Measurements from ENCODE around the gene LSAMP.

Gene LSAMP

GRCh38 chr3:116285781-116286421 is 159.4 kb downstream of the LSAMP start:
- no peak for DNase-seq

DNA sequence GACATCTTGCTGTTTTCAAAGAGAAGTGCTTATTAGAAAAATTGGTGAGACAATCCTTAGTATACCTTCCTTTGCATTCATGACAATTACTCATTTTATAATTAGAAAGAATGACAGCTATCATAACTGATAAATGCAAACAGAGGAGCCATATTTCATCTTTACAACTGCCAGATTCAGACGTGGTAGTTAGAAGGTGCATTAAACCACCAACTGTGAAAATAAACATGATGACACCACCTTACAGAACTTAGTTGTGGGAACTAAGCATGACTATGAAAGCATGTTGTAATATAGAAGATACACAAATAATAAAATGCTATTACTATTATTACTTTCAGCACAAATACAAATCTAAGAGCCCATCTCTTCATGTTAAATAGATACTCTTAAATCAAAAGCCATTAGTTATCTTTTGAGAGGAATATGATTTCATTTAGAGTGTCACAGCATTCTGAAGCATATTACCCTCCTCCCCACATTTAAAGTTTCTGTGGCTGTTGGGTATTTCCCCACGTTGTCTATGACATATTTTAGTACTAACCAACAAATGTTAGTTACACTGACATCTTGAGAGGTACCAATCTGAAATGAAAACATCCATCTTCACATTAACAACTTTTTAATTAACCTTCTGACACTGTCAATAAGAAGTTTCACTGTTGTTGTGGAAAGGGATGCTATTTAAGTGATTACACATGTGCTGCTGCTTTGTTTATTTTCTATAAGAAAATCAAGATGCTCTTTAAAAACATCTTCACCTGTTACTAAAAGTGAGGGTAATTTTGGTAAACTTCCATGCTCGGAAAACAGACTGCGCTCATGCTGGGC is 163.8 kb downstream of the LSAMP start:
- no peak for DNase-seq

DNA sequence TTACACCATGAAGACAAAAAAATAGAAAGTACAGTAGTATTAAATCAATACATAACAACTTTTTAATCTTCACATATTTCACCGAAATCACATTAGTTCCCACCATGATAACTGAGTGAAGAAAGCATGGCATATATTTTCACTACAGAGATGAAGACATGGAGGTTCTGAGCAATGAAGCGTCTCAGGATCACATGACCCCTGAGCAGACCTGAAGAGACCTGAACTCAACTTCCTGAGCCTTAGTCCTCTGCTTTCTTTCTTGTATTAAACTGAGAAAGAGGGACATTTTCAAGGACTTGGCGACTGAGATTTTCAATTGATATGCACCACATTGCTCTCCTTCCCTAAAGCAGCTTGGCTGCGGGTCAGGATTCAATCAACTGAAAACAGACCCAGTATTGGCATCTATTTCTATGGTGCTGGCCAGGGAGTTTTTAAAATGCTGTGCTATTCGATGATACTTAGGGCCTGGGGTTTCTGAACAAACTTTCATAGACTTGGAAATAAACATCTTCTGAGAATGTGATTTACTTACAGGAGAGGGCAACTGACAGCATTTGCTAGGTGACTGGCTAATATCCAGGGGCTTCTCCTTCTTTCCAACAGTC is 165.1 kb downstream of the LSAMP start:
- DNase-seq, result no peak

DNA sequence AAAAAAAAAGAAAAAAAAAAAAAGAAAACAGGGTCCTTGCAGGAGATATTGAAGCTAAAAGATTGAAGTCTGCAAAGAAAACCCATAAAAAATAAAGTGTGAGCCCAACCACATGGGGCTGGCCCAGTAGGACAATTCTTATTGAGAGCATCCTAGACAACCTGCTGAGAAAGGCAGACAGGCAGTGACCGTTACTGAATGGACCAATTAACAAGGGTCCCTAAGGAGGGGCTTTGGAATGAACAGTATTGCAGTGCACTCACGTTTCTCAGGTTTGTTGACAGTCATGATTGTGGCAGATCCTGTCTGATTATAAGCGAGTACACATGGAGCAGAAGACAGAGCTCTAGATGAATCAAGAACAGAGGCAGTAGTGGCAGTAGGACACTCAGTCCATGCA is 168.6 kb downstream of the LSAMP start:
- DNase-seq, result no peak

GRCh38 chr3:116270056-116270455 is 175.2 kb downstream of the LSAMP start:
- no peak for DNase-seq

DNA sequence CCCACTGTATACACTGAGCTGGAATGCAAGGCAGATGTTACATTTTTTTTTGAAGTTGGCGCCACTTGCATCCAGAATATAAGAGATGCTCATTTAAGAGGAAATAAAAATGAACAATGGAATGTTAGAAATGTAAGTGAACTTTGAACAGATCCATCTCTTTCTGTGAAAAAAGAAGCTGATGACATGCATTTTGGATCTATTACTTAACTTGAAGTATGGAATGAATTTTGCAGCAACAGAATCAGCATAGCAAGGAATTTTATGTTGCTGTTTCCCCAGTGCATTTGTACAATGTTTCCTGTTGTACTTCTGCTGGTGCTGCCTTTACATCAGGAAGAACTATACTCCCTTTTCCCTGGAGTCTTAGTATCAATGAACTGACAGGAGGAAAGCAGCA is 178.2 kb downstream of the LSAMP start:
- no peak for DNase-seq

DNA sequence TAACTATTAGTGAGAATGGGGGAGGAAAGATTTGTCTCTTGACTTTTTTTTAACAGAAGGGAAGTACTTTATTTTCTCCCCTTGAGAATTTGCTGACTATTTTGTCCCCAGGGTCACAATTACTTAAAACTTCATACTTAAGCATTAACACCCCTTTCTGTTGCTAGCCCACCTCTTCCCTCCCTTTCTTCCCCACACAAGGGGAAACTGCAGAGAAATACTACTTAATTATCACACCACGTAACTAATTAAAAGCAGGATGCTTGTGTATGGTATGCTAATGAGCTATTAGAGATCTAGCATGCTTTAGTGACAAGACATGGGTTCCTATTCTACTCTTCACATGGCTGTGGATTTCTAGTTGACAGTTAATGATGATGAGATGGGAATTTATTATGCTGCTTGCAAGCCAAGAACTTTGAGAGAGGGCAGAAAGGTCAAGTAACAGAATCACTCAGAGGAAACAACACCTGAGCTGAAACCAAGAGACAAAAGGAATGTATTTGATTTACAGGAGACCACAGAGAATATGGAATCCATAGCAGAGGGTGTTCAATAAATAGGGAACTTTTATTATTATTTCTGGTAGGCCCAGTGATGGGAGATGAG is 179.2 kb downstream of the LSAMP start:
- DNase-seq, result no peak

DNA sequence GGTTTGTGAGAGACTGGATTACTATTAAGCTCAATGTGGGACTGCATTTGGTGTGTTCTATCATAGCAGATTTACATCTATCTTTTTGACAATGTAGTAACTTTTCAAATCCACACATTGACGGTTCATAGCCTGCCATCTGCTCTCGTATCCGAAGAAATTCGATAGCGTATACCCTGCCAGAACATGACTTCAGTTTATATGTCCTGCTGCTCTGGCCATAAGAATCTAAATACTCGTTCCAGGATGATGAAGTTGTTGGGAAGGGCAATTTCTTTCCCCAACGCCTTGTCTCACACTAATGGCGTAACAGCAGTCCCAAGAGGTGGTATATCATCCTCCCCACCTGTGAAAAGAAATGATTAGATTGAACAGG is 180.0 kb downstream of the LSAMP start:
- no peak for DNase-seq

- no peak for DNase-seq
Measured at GRCh38 chr3:116264546-116265319, 180.6 kb downstream of the LSAMP start.

- no peak for DNase-seq
Measured at GRCh38 chr3:116263842-116264545, 181.3 kb downstream of the LSAMP start.

DNA sequence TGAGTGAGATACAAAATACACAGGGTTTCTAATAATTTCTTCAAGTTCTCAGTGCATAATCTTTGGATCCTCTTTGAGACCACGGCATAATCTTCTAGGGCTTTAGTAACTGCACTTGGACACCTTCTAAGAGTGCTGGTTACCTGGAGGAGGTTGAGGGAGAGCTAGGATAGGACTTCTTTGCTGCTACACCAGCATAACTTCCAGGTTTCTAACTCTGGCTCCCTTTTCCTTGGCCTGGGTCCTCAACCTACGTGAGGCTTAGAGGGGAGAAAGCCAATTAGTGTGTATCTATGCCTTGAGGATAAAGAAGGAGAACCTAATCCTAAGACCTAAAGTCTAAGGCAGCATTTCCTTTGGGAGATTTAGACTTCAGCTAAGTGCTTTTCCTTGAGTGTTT is 184.8 kb downstream of the LSAMP start:
- DNase-seq, result no peak

GRCh38 chr3:116259984-116260383 is 185.3 kb downstream of the LSAMP start:
- DNase-seq, result no peak

- no peak for DNase-seq
Measured at GRCh38 chr3:116256843-116257485, 188.3 kb downstream of the LSAMP start.

GRCh38 chr3:116254541-116254940 is 190.7 kb downstream of the LSAMP start:
- no peak for DNase-seq

- DNase-seq, result no peak
Measured at GRCh38 chr3:116253511-116253910, 191.8 kb downstream of the LSAMP start.

DNA sequence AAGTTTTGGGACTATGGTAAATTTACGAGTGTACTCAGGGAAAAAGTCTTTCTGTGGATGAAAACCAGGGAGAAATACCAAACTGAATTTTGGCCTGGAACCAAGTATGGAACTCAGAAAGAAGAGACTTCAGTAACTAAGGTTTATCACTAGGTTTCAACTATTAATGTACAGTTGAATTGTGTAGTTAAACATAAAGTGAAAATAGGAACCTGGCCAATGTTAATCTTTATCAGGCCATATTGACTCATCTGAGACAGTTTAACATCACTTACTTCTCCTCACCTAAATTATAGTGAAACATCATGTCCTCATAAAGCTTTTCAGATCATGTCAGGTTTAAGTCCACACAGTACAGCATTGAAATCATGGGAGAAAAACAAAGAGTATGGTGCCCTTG is 197.7 kb downstream of the LSAMP start:
- DNase-seq, result no peak

DNA sequence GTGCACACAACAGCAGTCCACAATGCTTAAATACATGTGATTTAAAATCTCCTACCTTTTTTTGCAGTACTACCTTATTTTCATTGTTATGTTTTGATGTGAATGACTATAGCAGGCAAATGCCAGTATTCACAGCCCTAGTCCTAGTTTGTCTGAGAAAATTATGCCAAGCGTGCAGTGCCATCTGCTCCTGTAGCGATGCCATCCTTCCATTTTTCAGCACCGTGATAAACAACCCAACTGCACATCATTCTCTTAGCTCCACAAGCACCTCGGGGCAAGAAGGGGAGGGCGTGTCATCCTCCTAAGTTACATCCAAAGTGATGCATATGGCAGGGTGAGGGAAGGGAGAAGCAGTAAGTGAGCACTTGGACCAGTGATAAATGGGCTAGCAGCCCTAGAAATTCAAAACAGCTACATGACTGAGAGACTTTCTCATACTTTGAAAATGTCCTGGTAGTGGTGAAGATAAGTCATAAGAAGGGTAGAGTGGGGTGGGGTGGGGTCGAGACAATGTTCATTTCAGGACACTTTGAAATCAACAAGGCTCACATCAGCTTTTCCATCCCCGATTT is 198.8 kb downstream of the LSAMP start:
- no peak for DNase-seq

DNA sequence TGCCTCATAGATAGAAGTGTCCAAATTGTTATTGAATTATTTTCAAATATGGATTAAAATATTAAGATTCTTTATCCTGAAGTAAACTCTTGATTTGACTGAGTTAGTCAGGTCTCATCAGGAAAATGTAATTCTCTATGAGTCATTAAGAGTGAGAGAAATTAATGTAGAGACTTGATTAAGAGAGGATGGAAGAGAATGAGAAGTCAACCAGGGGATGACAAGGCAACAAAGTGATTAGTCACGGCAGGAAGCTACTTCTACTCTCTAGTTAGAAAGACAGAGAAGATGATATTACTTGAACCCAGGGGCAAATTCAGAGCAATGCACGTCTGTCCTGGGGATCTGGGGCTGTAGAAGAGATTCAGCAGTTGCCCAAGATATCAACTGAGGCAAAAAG is 202.5 kb downstream of the LSAMP start:
- no peak for DNase-seq

GRCh38 chr3:116241677-116242076 is 203.6 kb downstream of the LSAMP start:
- no peak for DNase-seq

DNA sequence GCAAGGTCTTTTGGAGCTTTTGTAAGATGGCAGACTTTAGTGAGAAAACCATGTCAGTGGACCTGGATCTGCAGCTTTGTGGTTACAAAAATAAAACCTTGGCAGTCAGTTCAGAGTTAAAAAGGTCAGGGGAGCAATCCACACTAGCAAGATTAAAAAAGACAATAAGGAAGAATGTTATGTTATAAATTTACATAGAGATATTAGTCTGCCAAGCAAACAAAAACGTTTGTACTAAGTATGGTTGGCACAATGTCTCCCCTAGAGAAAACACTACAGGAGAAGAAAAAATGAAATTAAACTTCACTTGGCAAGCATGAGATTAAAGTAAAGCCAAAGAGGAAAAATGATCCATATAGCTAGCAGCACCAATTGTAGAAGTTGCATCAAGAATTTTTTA is 205.0 kb downstream of the LSAMP start:
- no peak for DNase-seq

GRCh38 chr3:116238846-116239565 is 206.3 kb downstream of the LSAMP start:
- DNase-seq, result no peak
